OCI-LY1 (cell line): ENCODE results near the gene ARL17B.
"Not testable (repeated sequence)": the region's sequence is repeated elsewhere in the genome, so short reads cannot be mapped to it uniquely, and the experiment has no call there.

Experiments
- EZH2 ChIP-seq: fragments of 200-600 bp; sonication (generic), shearing (Covaris generic); IDR thresholded peaks from 2 replicates; pipeline ENCODE4 v1.8.0; 2017; ENCODE audit warnings: borderline replicate concordance, mixed run types, mild to moderate bottlenecking, antibody characterized with exemption, low read length, moderate library complexity, mixed read lengths
- TF ChIP-seq, protein P1 (sequence below): fragments of 200-600 bp; sonication (generic), shearing (Covaris generic); IDR thresholded peaks from 2 replicates; pipeline ENCODE4 v1.5.1; 2017; ENCODE audit warnings: mild to moderate bottlenecking, antibody characterized with exemption, low read length, moderate library complexity, mixed read lengths

DNA sequence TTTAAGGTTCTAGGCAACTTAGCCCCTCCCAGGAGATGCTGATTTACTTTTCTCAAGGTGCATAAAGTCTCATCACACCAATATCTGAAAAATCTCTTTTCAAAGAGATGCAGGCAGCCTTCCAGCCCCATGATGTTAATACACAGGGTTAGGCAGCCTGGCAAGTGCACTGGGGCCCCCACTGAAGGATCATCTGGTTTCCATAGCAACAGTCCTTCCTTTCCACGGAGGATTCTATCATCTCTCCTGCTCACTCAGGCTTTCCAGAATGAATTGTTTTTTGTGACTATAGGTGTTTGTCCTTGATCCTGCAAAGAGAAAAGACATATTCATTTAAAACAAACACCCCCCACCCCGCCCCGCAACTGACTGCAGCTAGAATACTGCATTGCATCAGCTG, 6.0 kb upstream of the ARL17B start:
- TF ChIP-seq, protein P1, sequence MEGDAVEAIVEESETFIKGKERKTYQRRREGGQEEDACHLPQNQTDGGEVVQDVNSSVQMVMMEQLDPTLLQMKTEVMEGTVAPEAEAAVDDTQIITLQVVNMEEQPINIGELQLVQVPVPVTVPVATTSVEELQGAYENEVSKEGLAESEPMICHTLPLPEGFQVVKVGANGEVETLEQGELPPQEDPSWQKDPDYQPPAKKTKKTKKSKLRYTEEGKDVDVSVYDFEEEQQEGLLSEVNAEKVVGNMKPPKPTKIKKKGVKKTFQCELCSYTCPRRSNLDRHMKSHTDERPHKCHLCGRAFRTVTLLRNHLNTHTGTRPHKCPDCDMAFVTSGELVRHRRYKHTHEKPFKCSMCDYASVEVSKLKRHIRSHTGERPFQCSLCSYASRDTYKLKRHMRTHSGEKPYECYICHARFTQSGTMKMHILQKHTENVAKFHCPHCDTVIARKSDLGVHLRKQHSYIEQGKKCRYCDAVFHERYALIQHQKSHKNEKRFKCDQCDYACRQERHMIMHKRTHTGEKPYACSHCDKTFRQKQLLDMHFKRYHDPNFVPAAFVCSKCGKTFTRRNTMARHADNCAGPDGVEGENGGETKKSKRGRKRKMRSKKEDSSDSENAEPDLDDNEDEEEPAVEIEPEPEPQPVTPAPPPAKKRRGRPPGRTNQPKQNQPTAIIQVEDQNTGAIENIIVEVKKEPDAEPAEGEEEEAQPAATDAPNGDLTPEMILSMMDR = not testable (repeated sequence)
- TF ChIP-seq EZH2 = not testable (repeated sequence)
